Measurements from ENCODE around the gene PDLIM3. TPM values are rescaled to one million over a fixed set of nuclear protein-coding genes. Genes with fewer than 3 reads are reported as not detected.

The PDLIM3 gene
- total RNA-seq, 1 experiment from 2014 or later: 3.3 TPM

- ChIA-PET POLR2A (ENCODE audit: unreplicated experiment) (no interaction called here), CTCF (no interaction called here)
- intact Hi-C loops (cut with micrococcal nuclease; ENCODE audit: unreplicated experiment): no loop called here
- Histone ChIP-seq H3K79me2 (ENCODE audit: low read depth) (no peaks in the 10 kb centered on the region), H2AFZ (no peak overlapping the region), H3K27ac (no peak overlapping the region), H3K4me3 (no peak overlapping the region), H3K4me2 (no peak overlapping the region), H4K20me1 (ENCODE audit: insufficient read depth) (no peaks in the 10 kb centered on the region), H3K9me3 (ENCODE audit: insufficient read depth, low read depth) (no peaks in the 10 kb centered on the region), H3K4me1 (replicated peaks; ENCODE audit: insufficient read depth) (0 out of 2 replicates have a peak, but pooled peaks cover 2% of the 10 kb centered on the region), H3F3A (ENCODE audit: insufficient read depth, low read depth) (no peaks in the 10 kb centered on the region), H3K9me2 (ENCODE audit: insufficient read depth) (no peaks in the 10 kb centered on the region), H3K36me3 (ENCODE audit: low read depth) (no peaks in the 10 kb centered on the region), H3K27me3 (ENCODE audit: insufficient read depth, low read depth) (no peaks in the 10 kb centered on the region)
- no TSS peak for BruUV-seq (replicated peaks)
- no peak for DNase-seq
- TF ChIP-seq EZH2 (IDR thresholded peaks at IDR 0.05; ENCODE audit: low read depth) (no peak), CTCF (conservative IDR thresholded peaks at IDR 0.05) (no peak)
These were observed 30.4 kb upstream of the PDLIM3 start for GRCh38 chr4:185565696-185566095.

DNA sequence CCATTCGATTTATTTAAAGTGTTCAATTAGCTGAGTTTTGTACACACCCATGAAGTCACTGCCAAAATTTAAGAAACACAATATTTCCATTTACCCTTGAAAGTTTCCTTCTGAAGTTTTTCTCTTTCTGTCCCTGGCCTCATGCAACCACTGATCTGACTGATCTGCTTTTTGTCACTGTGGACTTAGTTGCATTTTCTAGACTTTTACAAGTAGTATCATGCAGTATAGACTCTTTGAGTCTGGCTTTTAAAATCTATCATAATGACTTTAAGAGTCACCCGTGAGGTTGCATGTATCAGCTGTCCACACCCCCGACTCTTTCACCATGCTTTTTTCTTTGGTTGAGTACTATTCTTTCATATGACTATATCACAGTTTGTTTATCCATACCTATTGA is 29.0 kb upstream of the PDLIM3 start:
- ChIA-PET CTCF (no interaction called here), POLR2A (ENCODE audit: unreplicated experiment) (no interaction called here)
- no peaks in the 10 kb centered on the region for H3K79me2 ChIP-seq (ENCODE audit: low read depth)
- H3F3A ChIP-seq (ENCODE audit: insufficient read depth, low read depth): 0 out of 2 replicates have a peak, but pooled peaks cover 5% of the 10 kb centered on the region
- H3K27ac ChIP-seq: no peak overlapping the region
- H3K36me3 ChIP-seq (ENCODE audit: low read depth): no peaks in the 10 kb centered on the region
- H2AFZ ChIP-seq: no peak overlapping the region
- H3K27me3 ChIP-seq (ENCODE audit: insufficient read depth, low read depth): no peaks in the 10 kb centered on the region
- no peaks in the 10 kb centered on the region for H3K9me2 ChIP-seq (ENCODE audit: insufficient read depth)
- no peak overlapping the region for H3K4me3 ChIP-seq
- no peak for DNase-seq
- no TSS peak for BruUV-seq (replicated peaks)
- H3K4me1 ChIP-seq (replicated peaks; ENCODE audit: insufficient read depth): peaks cover 12% of the 10 kb centered on the region
- intact Hi-C loops (cut with micrococcal nuclease; ENCODE audit: unreplicated experiment): no loop called here
- H4K20me1 ChIP-seq (ENCODE audit: insufficient read depth): no peaks in the 10 kb centered on the region
- H3K9me3 ChIP-seq (ENCODE audit: insufficient read depth, low read depth): no peaks in the 10 kb centered on the region
- TF ChIP-seq CTCF (conservative IDR thresholded peaks at IDR 0.05): no peak
- no peak for TF ChIP-seq EZH2 (IDR thresholded peaks at IDR 0.05; ENCODE audit: low read depth)
- H3K4me2 ChIP-seq: no peak overlapping the region

- Histone ChIP-seq H2AFZ (no peak overlapping the region), H3F3A (ENCODE audit: insufficient read depth, low read depth) (0 out of 2 replicates have a peak, but pooled peaks cover 5% of the 10 kb centered on the region), H3K4me3 (no peak overlapping the region), H3K9me3 (ENCODE audit: insufficient read depth, low read depth) (no peaks in the 10 kb centered on the region), H3K9me2 (ENCODE audit: insufficient read depth) (no peaks in the 10 kb centered on the region), H4K20me1 (ENCODE audit: insufficient read depth) (no peaks in the 10 kb centered on the region), H3K4me1 (replicated peaks; ENCODE audit: insufficient read depth) (peaks cover 16% of the 10 kb centered on the region), H3K27ac (no peak overlapping the region), H3K79me2 (ENCODE audit: low read depth) (no peaks in the 10 kb centered on the region), H3K4me2 (no peak overlapping the region), H3K27me3 (ENCODE audit: insufficient read depth, low read depth) (no peaks in the 10 kb centered on the region), H3K36me3 (ENCODE audit: low read depth) (no peaks in the 10 kb centered on the region)
- POLR2A ChIA-PET (ENCODE audit: unreplicated experiment): interaction anchor here (0.7 kb wide), 1 partner anchor 9 kb away, joined by 3 read pairs; no protein-coding TSS in a partner anchor
- DNase-seq: no peak
- no TSS peak for BruUV-seq (replicated peaks)
- CTCF ChIA-PET: interaction anchor here (0.6 kb wide), 1 partner anchor 1854 kb away, joined by 7 read pairs; no protein-coding TSS in a partner anchor
- intact Hi-C loops (cut with micrococcal nuclease; ENCODE audit: unreplicated experiment): no loop called here
- no peak for TF ChIP-seq EZH2 (IDR thresholded peaks at IDR 0.05; ENCODE audit: low read depth)
- no peak for TF ChIP-seq CTCF (conservative IDR thresholded peaks at IDR 0.05)
These were observed 27.2 kb upstream of the PDLIM3 start for GRCh38 chr4:185562531-185562930.
